Activated CD8-positive, alpha-beta memory T cell treated with anti-CD3 and anti-CD28 coated beads, Interleukin-2, amount 50 U/mL, for 1 hour (primary cell): ENCODE results near the gene TYRO3.
A peak's percentile ranks its signal among the peaks of the same experiment; 100 is the strongest.
"Not testable (repeated sequence)": the region's sequence is repeated elsewhere in the genome, so short reads cannot be mapped to it uniquely, and the experiment has no call there.

ENCODE experiments used
- DNase-seq: peaks from one replicate; pipeline ENCODE4 v3.0.0-alpha.2; 2020; ENCODE audit errors: extremely low read depth

The TYRO3 gene

GRCh38 chr15:41574158-41574557 lies 15.1 kb downstream of the TYRO3 start:
- no peak for DNase-seq

GRCh38 chr15:41575282-41575681 lies 16.3 kb downstream of the TYRO3 start:
- DNase-seq: no peak

- no peak for DNase-seq
These were observed 19.1 kb downstream of the TYRO3 start for GRCh38 chr15:41577863-41578735.

DNA sequence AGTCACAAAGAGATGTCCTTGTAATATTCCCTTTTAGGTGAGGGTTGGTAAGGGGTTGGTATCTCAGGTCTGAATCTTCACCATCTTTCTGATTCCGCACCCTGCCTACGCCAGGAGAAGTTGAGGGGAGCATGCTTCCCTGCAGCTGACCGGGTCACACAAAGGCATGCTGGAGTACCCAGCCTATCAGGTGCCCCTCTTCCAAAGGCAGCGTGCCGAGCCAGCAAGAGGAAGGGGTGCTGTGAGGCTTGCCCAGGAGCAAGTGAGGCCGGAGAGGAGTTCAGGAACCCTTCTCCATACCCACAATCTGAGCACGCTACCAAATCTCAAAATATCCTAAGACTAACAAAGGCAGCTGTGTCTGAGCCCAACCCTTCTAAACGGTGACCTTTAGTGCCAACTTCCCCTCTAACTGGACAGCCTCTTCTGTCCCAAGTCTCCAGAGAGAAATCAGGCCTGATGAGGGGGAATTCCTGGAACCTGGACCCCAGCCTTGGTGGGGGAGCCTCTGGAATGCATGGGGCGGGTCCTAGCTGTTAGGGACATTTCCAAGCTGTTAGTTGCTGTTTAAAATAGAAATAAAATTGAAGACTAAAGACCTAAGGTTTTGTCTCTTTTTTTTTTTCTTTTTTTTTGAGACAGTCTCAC lies 19.8 kb downstream of the TYRO3 start:
- no peak for DNase-seq

GRCh38 chr15:41581110-41581509 lies 22.1 kb downstream of the TYRO3 start:
- no peak for DNase-seq

DNA sequence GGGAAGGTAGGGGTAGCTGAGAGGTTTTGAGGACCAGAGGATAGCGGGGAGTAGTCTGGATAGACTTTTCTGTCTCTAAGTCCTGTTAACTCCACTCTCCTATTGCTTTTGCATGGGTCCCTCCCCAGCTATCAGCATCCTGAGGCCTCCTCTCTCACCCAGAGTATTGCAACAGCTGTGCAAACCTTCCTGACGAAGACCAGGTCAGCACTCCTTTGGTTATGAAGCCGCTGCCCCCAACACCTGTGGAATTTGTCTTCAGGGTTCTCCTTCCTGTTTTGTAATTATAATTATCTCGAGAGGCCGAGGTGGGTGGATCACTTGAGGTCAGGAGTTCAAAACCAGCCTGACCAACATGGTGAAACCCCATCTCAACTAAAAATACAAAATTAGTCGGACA lies 24.8 kb downstream of the TYRO3 start:
- no peak for DNase-seq

DNA sequence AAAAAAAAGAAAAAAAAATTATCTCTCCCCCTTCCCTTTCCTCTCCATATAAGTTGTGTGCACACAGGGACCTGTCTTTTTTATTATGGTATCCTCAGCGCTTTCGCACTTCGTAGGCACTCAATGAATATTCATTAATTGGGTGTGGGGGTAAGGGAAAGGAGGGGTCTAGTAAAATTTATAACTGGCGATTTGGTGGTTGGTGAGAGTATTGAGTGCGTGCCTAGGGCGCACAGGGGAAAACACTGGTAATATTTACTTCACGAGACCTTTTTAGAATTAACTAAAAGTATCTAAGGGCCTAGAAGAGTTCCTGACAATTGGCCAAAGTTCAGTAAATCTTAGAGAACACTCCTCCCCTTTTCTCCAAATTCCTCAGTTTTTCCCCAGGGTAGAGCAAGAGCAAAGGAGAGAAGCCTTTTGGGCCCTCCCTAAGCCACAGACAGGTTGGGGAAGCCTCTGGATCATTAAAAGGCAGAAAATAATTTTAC lies 25.7 kb downstream of the TYRO3 start:
- DNase-seq: no peak

GRCh38 chr15:41585127-41586047 lies 26.4 kb downstream of the TYRO3 start:
- no peak for DNase-seq

DNA sequence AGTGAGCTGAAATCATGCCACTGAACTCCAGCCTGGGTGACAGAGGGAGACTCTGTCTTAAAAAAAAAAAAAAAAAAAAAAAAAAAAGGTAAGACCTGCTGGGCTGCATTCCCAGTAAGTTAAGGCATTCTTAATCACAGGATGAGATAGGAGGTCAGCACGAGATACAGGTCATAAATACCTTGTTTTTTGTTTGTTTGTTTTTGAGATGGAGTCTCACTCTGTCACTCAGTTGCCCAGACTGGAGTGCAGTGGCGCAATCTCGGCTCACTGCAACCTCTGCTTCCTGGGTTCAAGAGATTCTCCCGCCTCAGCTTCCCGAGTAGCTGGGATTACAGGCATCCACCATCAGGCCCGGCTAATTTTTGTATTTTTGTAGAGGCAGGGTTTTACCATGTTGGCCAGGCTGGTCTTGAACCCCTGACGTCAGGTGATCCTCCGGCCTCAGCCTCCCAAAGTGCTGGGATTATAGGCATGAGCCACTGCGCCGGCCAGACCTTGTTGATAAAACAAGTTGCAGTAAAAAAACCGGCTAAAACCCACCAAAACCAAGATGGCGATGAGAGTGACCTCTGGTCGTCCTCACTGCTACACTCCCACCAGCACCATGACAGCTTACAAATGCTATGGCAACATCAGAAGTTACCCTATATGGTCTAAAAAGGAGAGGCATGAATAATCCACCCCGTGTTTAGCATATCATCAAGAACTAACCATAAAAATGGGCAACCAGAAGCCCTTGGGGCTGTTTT lies 27.7 kb downstream of the TYRO3 start:
- DNase-seq: not testable (repeated sequence)

DNA sequence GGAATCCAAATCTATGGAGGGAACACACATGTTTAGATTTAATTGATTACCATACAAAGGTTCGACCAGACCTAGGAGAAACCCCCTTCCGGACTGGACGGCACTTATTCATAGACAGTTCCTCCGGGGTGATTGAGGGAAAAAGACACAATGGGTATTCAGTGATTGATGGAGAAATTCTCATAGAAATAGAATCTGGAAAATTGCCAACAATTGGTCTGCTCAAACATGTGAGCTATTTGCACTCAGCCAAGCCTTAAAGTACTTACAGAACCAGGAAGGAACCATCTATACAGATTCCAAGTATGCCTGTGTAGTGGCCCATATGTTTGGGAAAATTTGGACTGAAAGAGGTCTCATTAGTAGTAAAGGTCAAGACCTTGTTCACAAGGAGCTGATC lies 30.0 kb downstream of the TYRO3 start:
- not testable (repeated sequence) for DNase-seq

GRCh38 chr15:41589571-41589970 lies 30.6 kb downstream of the TYRO3 start:
- not testable (repeated sequence) for DNase-seq

DNA sequence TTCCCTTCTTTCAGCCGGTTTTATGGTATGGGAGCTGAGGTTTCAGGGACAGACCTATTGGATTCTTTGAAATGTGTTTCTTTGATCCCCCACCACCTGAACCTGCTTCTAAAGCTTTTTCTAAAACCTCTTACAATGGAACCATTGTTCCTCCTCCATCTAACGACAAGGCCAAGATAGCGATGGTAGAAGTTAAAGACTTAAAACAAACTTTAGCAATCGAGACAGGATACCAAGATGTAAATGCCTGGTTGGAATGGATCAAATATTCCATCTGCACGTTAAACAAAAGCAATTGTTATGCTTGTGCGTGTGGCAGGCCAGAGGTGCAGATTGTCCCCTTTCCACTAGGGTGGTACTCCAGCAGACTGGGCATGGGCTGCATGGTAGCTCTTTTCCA lies 32.2 kb downstream of the TYRO3 start:
- DNase-seq: not testable (repeated sequence)

GRCh38 chr15:41592718-41593117 lies 33.7 kb downstream of the TYRO3 start:
- DNase-seq: not testable (repeated sequence)

GRCh38 chr15:41594801-41595746 lies 36.1 kb downstream of the TYRO3 start:
- DNase-seq: no peak

GRCh38 chr15:41596972-41597371 lies 38.0 kb downstream of the TYRO3 start:
- DNase-seq: no peak

- no peak for DNase-seq
These were observed 38.8 kb downstream of the TYRO3 start for GRCh38 chr15:41597787-41598186.

DNA sequence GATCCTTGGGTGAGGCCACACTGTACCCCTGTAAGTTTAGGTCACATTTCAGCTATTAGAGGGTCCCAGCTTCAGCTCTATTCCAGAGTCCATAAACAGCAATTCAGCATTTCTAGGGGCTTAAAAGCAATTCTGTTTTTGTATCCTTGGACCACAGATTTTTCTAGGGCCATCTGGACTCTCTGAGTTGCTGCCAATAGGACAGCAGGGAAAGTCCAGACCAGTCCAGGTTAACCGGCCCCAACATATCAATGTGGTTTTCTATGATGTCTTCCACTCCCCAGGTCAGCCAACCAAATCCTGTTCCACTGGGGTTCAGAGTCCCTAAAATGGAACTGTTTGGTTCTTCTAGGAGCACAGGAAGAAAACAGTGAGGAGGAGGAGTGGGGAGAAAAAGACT lies 40.0 kb downstream of the TYRO3 start:
- DNase-seq: no peak

- no peak for DNase-seq
These were observed 44.5 kb downstream of the TYRO3 start for GRCh38 chr15:41603411-41603935.

- DNase-seq: peak; percentile 21
These were observed 45.2 kb downstream of the TYRO3 start for GRCh38 chr15:41603941-41604911.
